Epithelial cell of esophagus (primary cell): ENCODE results near the gene SLMAP.
A peak's percentile ranks its signal among the peaks of the same experiment; 100 is the strongest.

ENCODE experiments used
- DNase-seq: peaks from one replicate; pipeline ENCODE4 v3.0.0; 2010; ENCODE audit warnings: low read depth
- H3K4me3 ChIP-seq: 2 replicates; pipeline ENCODE4 v1.5.1; 2011; ENCODE audit warnings: mild to moderate bottlenecking, low read length, control low read depth
- CTCF ChIP-seq: IDR thresholded peaks from 2 replicates; pipeline ENCODE4 v1.5.1; 2011; ENCODE audit warnings: low read depth, mild to moderate bottlenecking, low read length, control low read depth, inconsistent platforms; ENCODE audit not compliant: insufficient read depth; ENCODE audit errors: missing control alignments

The SLMAP gene

GRCh38 chr3:57735405-57735804, 20.7 kb upstream of the SLMAP start:
- no peak for DNase-seq
- H3K4me3 ChIP-seq, result no peak overlapping the region
- TF ChIP-seq CTCF, result no peak

- no peak for TF ChIP-seq CTCF
- H3K4me3 ChIP-seq, result no peak overlapping the region
- DNase-seq, result no peak
Measured at GRCh38 chr3:57737840-57738239, 18.3 kb upstream of the SLMAP start.

- no peak for DNase-seq
- no peak overlapping the region for H3K4me3 ChIP-seq
Measured at GRCh38 chr3:57738391-57738790, 17.7 kb upstream of the SLMAP start.

GRCh38 chr3:57740027-57740426, 16.1 kb upstream of the SLMAP start:
- no peak overlapping the region for H3K4me3 ChIP-seq
- TF ChIP-seq CTCF, result no peak
- DNase-seq, result no peak

More at GRCh38 chr3:57738391-57738790, 17.7 kb upstream of the SLMAP start:
- TF ChIP-seq CTCF, result no peak

- TF ChIP-seq CTCF, result no peak
Measured at GRCh38 chr3:57743496-57743895, 12.6 kb upstream of the SLMAP start.

GRCh38 chr3:57745101-57745500, 11.0 kb upstream of the SLMAP start:
- no peak overlapping the region for H3K4me3 ChIP-seq
- no peak for TF ChIP-seq CTCF
- no peak for DNase-seq

More at GRCh38 chr3:57743496-57743895, 12.6 kb upstream of the SLMAP start:
- DNase-seq, result peak; percentile 55
- no peak overlapping the region for H3K4me3 ChIP-seq

- TF ChIP-seq CTCF, result no peak
- no peak overlapping the region for H3K4me3 ChIP-seq
Measured at GRCh38 chr3:57746156-57747010, 9.7 kb upstream of the SLMAP start.

More at GRCh38 chr3:57746156-57747010, 9.7 kb upstream of the SLMAP start:
- no peak for DNase-seq
